ENCODE data around the gene CALHM3.

CALHM3 gene

DNA sequence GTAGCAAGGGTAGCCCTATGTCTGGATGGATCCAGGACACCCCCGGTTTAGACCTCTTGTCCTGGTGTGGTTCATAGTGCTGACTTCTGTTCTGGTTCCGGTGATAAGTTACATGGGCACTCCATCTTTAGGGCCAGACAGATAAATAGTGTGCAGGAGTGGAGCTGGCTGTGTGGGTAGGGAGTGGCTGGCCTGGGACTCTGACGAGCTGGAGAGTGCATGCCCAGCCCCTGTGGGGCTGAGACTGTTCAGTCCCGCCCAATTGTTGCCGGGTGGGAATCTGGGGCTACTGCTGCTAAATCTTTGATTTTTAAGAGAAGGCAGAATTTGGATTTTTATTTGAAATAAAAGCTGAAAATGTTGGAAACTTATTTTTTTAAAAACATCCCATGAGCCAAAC lies 55.3 kb downstream of the CALHM3 start (continued):
- TF ChIP-seq, protein P1, sequence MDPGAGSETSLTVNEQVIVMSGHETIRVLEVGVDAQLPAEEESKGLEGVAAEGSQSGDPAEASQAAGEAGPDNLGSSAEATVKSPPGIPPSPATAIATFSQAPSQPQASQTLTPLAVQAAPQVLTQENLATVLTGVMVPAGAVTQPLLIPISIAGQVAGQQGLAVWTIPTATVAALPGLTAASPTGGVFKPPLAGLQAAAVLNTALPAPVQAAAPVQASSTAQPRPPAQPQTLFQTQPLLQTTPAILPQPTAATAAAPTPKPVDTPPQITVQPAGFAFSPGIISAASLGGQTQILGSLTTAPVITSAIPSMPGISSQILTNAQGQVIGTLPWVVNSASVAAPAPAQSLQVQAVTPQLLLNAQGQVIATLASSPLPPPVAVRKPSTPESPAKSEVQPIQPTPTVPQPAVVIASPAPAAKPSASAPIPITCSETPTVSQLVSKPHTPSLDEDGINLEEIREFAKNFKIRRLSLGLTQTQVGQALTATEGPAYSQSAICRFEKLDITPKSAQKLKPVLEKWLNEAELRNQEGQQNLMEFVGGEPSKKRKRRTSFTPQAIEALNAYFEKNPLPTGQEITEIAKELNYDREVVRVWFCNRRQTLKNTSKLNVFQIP (CRISPR knock-in tag; IDR thresholded peaks at IDR 0.05; ENCODE audit: borderline replicate concordance, low read depth), result no peak
- TF ChIP-seq, protein P2, sequence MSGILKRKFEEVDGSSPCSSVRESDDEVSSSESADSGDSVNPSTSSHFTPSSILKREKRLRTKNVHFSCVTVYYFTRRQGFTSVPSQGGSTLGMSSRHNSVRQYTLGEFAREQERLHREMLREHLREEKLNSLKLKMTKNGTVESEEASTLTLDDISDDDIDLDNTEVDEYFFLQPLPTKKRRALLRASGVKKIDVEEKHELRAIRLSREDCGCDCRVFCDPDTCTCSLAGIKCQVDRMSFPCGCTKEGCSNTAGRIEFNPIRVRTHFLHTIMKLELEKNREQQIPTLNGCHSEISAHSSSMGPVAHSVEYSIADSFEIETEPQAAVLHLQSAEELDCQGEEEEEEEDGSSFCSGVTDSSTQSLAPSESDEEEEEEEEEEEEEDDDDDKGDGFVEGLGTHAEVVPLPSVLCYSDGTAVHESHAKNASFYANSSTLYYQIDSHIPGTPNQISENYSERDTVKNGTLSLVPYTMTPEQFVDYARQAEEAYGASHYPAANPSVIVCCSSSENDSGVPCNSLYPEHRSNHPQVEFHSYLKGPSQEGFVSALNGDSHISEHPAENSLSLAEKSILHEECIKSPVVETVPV (CRISPR knock-in tag; IDR thresholded peaks at IDR 0.05), result no peak
- no peak for TF ChIP-seq PPARA (CRISPR knock-in tag; IDR thresholded peaks at IDR 0.05; ENCODE audit: borderline replicate concordance)
